ENCODE measurements around the gene PIK3CD.

The PIK3CD gene

DNA sequence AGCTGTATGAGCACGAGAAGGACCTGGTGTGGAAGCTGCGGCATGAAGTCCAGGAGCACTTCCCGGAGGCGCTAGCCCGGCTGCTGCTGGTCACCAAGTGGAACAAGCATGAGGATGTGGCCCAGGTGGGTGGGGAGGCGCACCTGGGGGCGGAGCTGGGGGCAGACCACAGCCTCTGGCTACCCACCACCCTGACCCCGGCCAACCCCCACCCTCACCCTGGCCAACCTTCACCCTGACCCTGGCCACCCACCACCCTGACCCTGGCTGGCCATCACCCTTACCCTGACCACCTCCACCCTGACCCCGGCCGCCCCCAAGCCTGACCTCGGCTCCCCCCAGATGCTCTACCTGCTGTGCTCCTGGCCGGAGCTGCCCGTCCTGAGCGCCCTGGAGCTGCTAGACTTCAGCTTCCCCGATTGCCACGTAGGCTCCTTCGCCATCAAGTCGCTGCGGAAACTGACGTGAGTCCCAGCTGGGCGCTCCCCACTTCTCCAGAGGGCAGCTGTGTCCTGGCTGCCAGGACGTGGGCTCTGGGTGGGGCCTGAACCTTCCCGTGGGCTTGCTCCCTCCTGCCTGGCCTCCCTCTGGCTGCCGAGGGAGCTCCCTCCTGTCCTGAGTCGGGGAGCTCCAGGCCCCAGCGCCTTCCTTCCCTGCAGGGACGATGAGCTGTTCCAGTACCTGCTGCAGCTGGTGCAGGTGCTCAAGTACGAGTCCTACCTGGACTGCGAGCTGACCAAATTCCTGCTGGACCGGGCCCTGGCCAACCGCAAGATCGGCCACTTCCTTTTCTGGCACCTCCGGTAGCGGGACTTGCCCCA, 69.5 kb downstream of the PIK3CD start:
- DNase-seq, result no peak

DNA sequence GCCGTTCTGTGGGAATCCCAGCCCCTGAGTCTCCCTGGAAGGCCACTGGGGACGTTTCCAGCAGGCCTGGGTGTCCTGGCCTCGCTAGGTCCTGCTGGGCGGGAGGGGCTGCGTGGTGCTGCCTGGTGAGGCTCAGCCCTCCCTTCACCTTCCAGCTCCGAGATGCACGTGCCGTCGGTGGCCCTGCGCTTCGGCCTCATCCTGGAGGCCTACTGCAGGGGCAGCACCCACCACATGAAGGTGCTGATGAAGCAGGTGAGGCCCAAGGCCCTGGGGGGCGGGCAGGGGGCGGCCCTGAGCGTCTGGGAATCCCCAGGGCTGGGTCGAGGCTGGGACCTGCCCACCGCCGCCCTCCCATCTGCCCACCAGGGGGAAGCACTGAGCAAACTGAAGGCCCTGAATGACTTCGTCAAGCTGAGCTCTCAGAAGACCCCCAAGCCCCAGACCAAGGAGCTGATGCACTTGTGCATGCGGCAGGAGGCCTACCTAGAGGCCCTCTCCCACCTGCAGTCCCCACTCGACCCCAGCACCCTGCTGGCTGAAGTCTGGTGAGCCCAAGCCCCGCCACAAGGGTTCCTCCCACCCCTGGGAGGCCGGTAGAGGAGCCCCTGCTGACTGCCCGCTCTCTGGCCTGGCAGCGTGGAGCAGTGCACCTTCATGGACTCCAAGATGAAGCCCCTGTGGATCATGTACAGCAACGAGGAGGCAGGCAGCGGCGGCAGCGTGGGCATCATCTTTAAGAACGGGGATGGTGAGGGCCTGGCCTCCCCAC, 70.3 kb downstream of the PIK3CD start:
- peak; percentile 16 for DNase-seq

DNA sequence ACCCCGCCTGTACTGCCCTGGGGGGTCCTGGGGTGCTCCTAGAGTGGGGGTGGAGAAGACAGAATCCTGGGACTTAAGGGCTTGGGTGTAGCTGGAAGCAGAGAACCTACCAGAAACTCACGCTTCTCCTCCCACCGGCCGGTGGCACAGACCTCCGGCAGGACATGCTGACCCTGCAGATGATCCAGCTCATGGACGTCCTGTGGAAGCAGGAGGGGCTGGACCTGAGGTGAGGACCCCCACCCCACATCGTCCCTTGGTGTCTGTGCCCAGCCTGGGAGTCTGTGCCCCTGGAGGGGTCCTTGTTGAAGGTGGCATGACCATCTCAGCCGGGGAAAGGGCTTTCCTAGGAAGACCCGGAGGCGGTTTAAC, 70.8 kb downstream of the PIK3CD start:
- DNase-seq, result no peak

DNA sequence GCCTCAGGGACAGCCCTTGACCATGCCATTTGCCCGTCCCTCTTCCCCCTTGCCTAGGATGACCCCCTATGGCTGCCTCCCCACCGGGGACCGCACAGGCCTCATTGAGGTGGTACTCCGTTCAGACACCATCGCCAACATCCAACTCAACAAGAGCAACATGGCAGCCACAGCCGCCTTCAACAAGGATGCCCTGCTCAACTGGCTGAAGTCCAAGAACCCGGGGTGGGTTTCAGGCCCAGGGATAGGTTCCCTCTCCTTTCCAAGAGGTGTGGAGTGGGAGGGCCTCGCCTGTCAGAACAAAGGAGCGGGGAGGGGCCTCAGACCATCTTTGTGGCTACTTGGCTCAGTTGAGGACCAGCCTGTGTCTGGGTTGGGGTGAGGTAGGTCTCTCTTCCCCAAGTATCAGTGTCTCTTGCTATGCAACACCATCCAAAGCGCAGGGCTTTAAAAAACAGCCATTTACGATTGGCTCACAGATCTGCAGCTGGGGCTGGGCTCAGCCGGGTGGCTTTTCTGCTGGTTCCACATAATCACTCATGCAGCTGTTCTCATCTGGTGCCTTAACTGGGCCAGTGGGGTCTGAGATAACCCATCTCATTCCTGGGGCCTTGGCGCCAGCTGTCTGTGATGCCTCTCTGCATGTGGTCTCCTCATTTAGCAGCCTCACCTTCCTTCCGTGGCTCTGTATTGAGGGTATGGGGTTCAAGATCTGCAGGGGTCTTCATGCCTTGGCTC, 71.7 kb downstream of the PIK3CD start:
- DNase-seq, result no peak

DNA sequence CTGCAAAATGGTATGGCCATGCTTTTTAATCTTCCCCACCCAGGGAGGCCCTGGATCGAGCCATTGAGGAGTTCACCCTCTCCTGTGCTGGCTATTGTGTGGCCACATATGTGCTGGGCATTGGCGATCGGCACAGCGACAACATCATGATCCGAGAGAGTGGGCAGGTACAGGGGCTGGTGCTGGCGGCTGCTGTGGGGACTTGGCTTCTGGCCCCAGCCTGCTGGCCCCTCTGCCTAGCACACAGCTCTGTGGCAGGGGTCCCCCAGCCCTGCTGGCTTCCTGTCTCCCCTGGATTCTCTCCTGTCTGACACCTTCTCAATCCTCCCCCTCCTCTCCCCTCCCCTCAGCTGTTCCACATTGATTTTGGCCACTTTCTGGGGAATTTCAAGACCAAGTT, 72.4 kb downstream of the PIK3CD start:
- no peak for DNase-seq

DNA sequence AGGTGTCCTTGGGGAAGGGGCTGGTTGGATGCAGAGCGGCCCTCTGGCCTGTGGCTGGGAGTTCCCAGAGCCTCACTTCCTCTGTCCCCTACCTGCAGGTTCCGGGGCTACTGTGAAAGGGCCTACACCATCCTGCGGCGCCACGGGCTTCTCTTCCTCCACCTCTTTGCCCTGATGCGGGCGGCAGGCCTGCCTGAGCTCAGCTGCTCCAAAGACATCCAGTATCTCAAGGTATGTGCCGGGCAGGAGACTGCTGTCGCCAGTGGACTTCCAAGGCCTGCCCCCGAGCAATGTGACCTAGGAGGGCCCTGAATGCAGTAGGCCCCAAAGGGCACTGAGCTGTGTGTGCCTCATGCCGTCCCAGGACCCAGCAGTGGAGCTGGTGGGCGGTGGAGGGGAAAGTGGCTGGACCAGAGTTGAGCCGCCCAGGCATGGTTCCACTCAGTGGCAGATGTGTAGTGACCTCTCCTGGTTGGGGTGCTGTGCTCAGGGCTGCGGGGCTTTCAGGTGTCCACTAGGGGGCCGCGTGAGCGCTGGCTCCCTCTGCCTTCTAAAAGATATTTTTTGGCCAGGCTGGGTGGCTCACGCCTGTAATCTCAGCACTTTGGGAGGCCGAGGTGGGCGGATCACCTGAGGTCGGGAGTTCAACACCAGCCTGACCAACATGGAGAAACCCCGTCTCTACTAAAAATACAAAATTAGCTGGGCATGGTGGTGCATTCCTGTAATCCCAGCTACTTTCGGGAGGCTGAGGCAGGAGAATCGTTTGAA, 73.4 kb downstream of the PIK3CD start:
- DNase-seq, result peak; percentile 43

DNA sequence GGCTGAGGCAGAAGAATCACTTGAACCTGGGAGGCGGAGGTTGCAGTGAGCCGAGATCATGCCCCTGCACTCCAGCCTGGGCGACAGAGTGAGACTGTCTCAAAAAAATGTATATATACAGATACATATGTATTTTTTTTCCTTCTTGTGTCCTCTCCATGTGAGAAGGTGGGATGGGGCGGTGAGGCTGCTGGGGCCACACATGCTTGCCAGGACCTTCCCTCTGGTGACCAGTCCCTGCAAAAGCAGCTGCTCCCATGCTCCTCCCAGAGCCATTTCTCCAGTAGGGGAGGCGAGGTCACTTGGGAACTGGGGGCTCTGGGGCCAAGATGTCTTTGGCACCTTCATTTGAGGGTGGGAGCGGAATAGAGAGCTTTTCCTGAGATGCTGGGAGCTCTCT, 74.9 kb downstream of the PIK3CD start:
- no peak for DNase-seq

DNA sequence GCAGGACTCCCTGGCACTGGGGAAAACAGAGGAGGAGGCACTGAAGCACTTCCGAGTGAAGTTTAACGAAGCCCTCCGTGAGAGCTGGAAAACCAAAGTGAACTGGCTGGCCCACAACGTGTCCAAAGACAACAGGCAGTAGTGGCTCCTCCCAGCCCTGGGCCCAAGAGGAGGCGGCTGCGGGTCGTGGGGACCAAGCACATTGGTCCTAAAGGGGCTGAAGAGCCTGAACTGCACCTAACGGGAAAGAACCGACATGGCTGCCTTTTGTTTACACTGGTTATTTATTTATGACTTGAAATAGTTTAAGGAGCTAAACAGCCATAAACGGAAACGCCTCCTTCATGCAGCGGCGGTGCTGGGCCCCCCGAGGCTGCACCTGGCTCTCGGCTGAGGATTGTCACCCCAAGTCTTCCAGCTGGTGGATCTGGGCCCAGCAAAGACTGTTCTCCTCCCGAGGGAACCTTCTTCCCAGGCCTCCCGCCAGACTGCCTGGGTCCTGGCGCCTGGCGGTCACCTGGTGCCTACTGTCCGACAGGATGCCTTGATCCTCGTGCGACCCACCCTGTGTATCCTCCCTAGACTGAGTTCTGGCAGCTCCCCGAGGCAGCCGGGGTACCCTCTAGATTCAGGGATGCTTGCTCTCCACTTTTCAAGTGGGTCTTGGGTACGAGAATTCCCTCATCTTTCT, 75.5 kb downstream of the PIK3CD start:
- DNase-seq, result no peak

DNA sequence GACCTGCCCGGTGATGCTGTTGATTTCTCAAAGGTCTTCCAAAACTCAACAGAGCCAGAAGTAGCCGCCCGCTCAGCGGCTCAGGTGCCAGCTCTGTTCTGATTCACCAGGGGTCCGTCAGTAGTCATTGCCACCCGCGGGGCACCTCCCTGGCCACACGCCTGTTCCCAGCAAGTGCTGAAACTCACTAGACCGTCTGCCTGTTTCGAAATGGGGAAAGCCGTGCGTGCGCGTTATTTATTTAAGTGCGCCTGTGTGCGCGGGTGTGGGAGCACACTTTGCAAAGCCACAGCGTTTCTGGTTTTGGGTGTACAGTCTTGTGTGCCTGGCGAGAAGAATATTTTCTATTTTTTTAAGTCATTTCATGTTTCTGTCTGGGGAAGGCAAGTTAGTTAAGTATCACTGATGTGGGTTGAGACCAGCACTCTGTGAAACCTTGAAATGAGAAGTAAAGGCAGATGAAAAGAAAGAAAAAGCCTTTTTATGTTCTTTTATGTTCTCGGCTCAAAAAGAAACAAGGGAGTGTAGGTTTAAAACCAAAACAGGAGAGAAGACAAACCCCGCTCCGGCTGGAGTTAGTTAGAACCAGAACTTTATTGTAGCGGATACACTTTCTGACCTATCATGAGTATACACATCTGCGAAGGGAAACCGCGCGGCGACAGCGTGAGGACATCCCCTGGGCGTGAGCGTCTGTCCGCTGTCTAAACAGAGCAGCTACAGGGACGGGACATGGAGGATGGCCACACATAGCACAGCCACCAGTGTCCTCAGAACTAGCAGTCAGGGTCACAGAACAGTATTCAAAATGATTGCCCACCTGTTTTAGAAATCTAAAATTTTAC, 77.1 kb downstream of the PIK3CD start:
- no peak for DNase-seq

DNA sequence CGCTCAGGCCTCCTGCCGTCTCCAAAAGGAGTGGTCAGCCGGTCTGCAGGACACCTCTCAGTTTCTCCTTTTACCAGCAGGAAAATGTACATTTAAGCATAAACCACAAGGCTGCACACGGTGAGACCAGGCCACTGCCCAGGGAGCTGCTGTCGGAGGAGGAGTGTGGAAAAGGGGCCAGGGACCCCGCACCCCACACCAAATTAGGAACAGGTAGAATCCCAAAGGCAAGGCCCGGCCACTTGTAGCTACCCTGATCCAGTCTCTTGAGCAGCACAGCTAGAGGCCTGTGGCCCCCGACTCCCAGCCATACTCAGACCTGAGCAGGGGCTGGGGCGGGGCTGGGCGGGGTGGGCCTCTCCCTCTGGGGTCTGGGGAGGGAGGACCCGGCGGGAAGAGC, 78.0 kb downstream of the PIK3CD start:
- DNase-seq, result no peak

DNA sequence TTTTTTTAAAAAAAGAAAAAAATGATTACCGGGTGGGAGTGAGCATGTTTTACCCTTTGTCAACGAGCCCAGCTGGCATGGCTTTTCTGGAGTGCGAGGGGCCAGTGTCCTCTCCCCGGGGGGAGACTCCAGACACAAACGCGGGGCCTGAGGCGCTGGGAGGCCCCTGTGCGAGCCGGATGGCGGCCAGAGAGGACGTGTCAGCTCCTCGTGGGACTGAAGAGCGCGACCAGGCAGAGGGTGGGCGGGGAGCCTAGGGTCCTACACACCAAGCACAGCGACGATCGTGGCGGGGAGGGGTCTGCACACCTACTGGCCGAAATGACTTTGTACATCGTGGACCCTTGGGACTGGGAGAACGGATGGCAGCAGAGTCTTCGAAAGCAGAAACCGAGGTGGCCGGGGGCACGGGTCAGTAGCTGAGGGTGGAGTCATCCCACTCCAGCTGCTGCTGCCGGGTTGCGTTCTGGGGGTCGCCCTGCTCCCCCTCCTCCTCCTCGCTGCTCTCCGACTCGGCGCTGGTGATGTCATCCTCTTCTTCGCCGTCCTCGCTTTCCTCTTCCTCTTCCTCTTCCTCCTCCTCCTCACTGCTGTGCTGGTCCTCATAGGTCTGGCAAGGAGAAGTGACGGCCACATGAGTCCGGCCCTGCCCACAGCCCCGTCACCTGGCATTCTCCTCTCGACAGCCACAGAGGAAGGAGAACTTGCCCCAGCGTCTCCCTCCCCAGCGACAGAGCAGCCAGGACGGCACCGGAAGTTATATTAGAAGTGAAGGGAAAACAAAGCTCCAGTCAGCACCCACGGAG, 78.8 kb downstream of the PIK3CD start:
- no peak for DNase-seq

DNA sequence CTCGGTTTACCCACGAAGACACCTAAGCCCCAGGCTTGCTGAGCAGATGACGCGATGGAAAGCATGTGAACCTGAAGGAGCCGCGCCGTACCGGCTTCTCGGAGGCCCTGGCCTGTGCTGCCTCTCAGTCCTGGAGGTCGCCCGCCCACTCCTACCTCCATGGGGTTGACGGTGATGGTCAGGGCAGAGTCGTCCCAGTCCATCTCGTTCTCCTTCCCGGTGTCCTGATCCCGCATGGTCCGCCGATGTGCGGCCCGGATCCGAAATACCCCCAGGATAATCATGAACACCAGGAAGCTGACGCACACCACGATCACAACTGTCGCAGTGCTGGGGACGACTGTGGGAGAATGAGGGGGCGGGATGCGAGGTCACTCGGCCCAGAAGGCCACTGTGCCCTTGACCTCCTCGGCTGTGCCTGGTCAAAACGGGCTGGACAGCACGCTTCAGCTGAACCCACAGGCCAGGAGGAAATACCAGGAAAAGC, 79.6 kb downstream of the PIK3CD start:
- no peak for DNase-seq

DNA sequence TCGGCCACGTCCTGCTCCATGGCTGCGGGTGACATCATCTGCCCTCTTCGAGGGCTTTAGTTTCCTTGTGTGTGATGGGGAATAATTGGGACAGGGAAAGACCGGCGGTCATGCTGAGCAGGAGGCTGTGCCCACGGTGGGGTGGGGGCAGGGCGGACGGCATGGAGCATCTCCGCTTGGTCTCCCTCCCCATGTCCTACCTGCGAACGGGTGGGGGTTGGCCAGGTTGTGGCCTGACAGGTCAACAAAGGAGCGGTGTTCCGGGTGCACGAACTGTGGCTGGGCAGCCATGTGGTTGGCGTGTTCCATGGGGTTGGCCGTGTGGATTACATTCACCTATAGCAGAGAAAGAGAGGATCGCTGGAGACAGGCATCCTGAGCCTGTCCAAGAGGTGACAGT, 80.0 kb downstream of the PIK3CD start:
- no peak for DNase-seq

DNA sequence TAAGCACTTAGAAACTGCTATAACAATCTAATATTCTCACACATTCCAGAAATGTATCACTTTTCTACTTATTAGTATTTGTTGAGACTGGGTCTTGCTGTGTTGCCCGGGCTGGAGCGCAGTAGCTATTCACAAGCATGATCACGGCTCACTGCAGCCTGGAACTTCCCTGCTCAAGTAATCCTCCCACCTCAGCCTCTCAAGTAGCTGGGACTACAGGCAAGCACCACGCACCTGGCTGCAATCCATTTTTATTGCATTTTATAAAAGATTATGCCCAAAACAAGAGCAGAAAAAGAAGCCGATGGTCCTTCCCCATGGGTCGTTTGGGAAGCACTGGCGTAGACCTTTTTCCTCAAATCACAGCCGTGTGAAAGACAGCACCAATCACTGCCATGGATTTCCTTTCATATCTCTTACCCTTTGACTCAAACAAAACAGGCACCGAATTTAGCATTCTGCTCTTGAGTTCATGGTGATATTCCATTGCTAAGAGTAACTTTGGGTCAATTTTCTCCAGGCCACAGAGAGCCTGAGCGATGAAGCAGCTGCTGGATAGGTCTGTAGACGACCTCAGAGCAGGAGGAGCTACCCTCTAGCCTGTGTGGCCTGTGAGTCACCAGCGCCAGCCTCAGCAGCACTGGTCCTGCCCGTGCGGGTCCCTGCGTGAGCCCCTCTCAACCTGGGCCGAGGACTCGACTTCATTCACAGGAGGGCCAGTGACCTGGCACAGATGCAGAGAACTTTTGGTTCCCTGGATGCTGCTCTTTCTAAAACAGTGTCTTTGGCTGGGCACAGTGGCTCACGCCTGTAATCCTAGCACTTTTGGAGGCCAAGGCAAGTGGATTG, 80.8 kb downstream of the PIK3CD start:
- no peak for DNase-seq

DNA sequence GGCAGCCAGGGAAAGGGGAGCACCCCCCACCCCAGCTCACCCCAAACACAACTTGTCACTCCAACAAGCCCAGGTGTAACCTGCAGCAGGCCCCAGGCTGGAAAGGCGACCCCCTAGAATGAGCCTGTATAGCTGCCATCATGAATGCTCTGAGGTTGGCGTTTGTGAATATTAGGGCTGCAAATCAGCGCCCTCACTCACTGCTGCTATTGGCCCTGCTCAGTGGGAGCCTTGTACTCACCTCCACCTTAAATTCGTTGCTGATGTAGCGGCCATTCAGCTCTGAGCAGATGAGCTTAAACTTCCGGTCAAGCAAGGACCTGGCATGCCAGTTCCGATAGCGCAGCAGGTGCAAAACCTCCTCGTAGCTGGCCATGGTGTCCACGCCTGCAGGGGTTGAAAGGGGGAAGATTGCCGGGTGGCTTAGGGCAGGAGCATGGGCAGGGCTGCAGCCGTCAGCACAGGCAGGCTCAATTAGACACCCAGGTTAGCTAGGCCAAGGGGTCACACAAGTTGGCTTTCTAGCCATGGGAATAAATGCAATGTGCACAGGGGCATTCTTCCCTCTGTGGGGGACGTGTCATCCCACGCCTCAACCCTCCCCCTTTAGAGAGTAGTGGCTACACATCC, 81.7 kb downstream of the PIK3CD start:
- no peak for DNase-seq

DNA sequence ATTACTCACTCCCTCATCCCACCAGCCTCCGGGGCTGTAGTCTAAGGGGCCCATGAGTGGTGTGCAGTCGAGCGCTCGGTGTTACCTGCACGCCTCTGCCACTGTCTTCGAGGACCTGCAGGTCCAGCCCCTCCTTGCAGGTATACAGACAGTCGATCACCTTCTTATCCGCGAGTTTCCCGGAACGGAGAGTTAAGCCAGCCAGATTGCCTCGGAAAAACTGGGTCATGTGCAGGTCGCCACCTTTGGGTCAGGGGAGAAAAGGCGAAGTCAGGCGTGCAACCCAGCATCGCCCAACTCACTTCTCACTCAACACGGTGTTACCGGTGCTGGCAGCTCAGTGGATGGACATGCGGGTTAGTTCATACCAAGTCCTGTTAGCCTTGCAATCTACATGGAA, 84.3 kb downstream of the PIK3CD start:
- DNase-seq, result no peak

DNA sequence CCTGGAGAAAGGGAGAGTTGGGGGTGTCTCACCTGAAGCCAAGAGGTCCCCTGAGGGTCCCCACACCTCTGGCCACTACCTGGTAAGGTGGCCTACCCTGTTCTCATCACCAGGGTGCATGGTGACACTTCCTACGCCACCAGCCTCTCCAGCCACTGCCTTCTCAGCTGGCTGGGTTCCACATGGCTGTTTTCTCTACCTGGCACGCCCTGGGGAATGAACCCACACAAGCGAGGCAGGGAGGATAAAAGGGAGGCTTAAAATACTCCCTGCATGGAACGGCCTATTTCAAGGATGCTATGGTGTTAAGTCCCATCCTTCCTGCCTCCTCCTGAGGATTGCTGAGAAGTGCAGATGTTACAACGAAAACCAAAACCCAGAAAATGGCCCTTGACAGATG, 84.7 kb downstream of the PIK3CD start:
- DNase-seq, result no peak

DNA sequence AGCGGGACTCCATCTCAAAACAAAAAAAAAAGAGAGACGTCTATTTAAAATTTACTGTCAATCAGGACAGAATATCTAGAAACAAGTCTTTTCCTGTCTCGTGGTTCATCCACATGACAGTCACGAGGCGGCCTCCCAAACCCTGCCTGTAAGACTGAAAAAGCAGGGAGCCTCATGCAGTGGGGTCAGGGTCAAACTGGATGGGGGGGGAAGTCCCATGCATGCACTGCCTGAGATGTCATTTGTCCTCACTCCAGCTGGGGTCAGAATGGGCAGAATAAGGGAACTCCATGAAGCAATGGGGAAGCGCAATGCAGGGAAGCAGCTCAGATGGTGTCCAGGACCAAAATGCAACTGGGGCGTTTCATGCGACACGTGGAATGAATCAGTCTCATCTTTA, 85.5 kb downstream of the PIK3CD start:
- DNase-seq, result no peak

DNA sequence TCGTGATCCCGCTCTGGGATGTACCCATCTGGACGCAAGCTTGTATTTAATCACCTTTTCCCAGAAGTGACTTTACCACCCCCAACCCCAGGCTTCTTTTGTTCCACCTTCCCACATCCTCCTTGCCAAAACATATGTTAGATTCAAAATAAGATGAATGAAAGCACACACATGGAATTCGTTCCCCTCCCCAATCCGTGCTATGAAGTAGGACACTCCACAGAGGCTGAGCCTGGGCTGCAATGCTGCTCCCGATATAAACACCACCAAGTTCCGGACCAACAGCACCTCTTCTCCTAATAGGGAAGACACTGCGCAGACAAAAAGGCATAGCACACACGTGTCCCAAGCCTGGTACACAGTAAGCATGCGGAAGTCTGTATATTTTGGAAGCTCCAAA, 86.1 kb downstream of the PIK3CD start:
- DNase-seq, result no peak
